Fibroblast of the aortic adventitia (primary cell): Measurements from ENCODE around the gene GADD45A. TPM values are rescaled to one million over a fixed set of nuclear protein-coding genes. Genes with fewer than 3 reads are reported as not detected.
"Not testable (repeated sequence)": the region's sequence is repeated elsewhere in the genome, so short reads cannot be mapped to it uniquely, and the experiment has no call there.

Experiments
- DNase-seq: peaks from one replicate; pipeline ENCODE4 v3.0.0-alpha.2; 2010; ENCODE audit warnings: low read depth
- H3K4me3 ChIP-seq: 2 replicates; pipeline ENCODE4 v1.5.1; 2011; ENCODE audit warnings: low read depth, mild to moderate bottlenecking, control low read depth, low read length, moderate library complexity
- total RNA-seq: library from RNA; depleted of rRNA; stranded (reverse); fragments of >200 nt; gene quantifications from 2 replicates; pipeline ENCODE4 v1.2.3, GENCODE V29; 2012; ENCODE audit warnings: low replicate concordance
- TF ChIP-seq, protein P1 (sequence below): IDR thresholded peaks from 2 replicates; pipeline ENCODE4 v1.5.1; 2011; ENCODE audit warnings: mild to moderate bottlenecking, low read length, control low read depth, inconsistent platforms; ENCODE audit not compliant: insufficient read depth

Gene GADD45A
- total RNA-seq, 1 donor, result 40.9 TPM

GRCh38 chr1:67723126-67723525 lies 38.1 kb downstream of the GADD45A start:
- TF ChIP-seq, protein P1, sequence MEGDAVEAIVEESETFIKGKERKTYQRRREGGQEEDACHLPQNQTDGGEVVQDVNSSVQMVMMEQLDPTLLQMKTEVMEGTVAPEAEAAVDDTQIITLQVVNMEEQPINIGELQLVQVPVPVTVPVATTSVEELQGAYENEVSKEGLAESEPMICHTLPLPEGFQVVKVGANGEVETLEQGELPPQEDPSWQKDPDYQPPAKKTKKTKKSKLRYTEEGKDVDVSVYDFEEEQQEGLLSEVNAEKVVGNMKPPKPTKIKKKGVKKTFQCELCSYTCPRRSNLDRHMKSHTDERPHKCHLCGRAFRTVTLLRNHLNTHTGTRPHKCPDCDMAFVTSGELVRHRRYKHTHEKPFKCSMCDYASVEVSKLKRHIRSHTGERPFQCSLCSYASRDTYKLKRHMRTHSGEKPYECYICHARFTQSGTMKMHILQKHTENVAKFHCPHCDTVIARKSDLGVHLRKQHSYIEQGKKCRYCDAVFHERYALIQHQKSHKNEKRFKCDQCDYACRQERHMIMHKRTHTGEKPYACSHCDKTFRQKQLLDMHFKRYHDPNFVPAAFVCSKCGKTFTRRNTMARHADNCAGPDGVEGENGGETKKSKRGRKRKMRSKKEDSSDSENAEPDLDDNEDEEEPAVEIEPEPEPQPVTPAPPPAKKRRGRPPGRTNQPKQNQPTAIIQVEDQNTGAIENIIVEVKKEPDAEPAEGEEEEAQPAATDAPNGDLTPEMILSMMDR, result no peak
- no peak for DNase-seq
- no peak overlapping the region for H3K4me3 ChIP-seq

GRCh38 chr1:67723620-67724019 lies 38.6 kb downstream of the GADD45A start:
- TF ChIP-seq, protein P1, result no peak
- H3K4me3 ChIP-seq, result no peak overlapping the region
- peak; percentile 63 for DNase-seq

DNA sequence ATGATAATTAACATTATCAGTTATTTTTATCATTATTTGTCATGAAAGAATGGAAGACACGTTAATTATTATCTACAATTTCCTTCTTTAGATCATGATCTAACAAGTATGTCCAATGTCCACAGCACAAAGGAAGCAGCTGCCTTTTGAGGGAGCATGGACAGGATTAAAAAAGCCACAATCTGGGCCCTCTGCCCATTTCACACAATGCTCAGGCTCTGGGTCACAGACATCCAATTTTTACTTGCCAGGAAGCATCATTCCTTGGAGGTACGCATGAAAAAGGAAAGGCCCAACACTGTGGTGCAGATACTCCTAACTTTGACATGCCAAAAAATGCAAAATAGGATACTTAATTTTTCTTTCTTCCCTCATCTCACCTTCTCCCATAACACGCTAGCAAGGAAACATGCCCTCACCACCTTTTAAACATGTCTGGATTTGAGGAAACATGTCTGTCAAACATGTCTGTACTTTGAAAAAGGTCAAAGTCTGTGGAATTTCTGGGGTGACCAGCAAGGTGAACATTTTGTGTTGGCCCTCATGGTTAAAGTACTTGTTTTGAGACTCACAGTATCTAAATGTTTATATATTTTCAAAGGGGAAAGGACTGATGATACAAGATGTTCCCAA lies 40.0 kb downstream of the GADD45A start:
- TF ChIP-seq, protein P1, result no peak
- no peak overlapping the region for H3K4me3 ChIP-seq
- peak; percentile 97 for DNase-seq

DNA sequence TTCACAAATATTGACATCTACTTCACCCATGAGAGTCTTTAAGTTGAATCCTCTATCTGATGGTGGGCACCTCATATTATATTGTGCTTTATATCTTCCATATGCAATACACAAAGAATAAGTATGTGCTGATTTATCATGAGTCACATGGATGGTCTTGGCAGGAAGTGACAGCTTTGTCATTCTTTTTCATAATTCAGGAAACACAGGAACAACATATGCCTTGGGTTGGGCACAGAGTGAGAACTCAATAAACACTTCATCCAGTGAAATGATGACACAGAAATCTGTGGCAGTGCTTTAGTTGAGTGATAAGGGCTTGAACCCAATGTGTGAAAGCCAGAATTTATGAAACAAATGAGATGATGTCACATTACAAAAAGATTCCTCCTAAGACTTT lies 41.2 kb downstream of the GADD45A start:
- peak; percentile 50 for DNase-seq
- TF ChIP-seq, protein P1, result no peak
- H3K4me3 ChIP-seq, result no peak overlapping the region

DNA sequence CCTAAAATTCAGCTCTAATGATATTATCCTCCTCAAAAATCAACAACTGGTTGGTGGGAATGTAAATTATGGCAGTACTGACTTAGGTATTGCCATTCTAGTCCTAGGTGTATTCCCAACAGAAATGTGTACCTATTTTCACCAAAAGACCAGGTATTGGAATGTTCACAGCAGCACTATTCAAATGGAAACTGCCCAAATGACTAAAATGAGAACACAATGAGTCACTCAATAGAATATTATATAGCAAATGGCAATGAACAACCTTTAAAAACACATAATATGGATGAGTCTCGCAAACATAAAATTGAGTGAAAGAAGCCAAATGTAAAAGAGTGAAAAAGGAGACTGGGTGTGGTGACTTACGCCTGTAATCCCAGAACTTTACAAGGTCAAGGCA lies 44.9 kb downstream of the GADD45A start:
- H3K4me3 ChIP-seq, result no peak overlapping the region
- TF ChIP-seq, protein P1, result no peak
- DNase-seq, result no peak

GRCh38 chr1:67730312-67730711 lies 45.3 kb downstream of the GADD45A start:
- H3K4me3 ChIP-seq, DNase-seq: not testable (repeated sequence)

DNA sequence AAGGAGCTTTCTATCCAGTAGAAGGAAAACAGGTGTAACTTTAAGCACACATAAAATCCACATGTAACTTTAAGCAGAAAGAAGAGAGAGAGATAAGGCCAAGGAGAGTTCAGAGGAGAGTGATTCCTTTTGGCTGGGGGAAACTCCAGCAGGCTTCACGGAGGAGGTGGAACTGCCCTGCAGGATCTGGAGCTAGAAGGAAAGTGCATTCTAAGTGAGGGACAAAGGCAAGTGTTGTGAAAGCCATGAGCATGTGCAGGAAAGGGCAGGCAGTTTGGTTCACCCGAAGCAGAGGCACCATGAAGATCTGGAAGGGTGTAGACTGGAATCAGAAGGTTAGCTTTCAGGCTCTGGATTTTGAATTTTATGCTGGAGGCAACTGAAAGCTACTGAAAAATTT lies 46.3 kb downstream of the GADD45A start:
- no peak overlapping the region for H3K4me3 ChIP-seq
- DNase-seq, result no peak
- TF ChIP-seq, protein P1, result no peak
